SK-N-SH (cell line): Measurements from ENCODE around the gene CLSTN2. TPM values are rescaled to one million over a fixed set of nuclear protein-coding genes. Genes with fewer than 3 reads are reported as not detected.

ENCODE experiments used
- CTCF ChIA-PET: fragments of 300-600, 350-600 bp; formaldehyde crosslinking; extraction: SDS; loops from one replicate; lab custom pipeline; 2021; lab: Yijun Ruan, JAX
- POLR2A ChIA-PET: fragments of 350-600 bp; sonication (Branson Sonifier 250); formaldehyde crosslinking; extraction: SDS; loops from one replicate; lab custom pipeline; 2020; ENCODE audit warnings: antibody characterized with exemption, inconsistent platforms; lab: Yijun Ruan, JAX
- DNase-seq: peaks from one replicate; pipeline ENCODE4 v3.0.0; 2012
- H2AFZ ChIP-seq: fragments of 200-600 bp; sonication (generic); 2 replicates; pipeline ENCODE4 v1.8.1; 2016; ENCODE audit warnings: antibody characterized with exemption, mild to moderate bottlenecking, low read depth
- H3F3A ChIP-seq: fragments of 200-600 bp; sonication (generic); replicated peaks from 2 replicates; pipeline ENCODE3; 2016; ENCODE audit warnings: antibody characterized with exemption, mild to moderate bottlenecking; ENCODE audit not compliant: insufficient read depth
- H3K27ac ChIP-seq, 2 experiments: fragments of 200-500 bp in 1 of 2; fragments of 200-600 bp in 1 of 2; sonication (Bioruptor generic) in 1 of 2; sonication (generic), shearing (Covaris generic) in 1 of 2; 2 replicates each; pipeline versions ENCODE4 v1.5.1 to v1.6.1; 2014 to 2016; ENCODE audit warnings: low read depth in 2 of 2, inconsistent platforms in 1 of 2, low read length in 1 of 2, mild to moderate bottlenecking in 1 of 2, mixed read lengths in 1 of 2
- H3K27me3 ChIP-seq: fragments of 200-600 bp; sonication (generic), shearing (Covaris generic); 2 replicates; pipeline ENCODE4 v1.6.1; 2016; ENCODE audit warnings: mixed run types; ENCODE audit not compliant: insufficient read depth
- H3K36me3 ChIP-seq, 2 experiments: fragments of 200-500 bp in 1 of 2; fragments of 200-600 bp in 1 of 2; sonication (Bioruptor generic) in 1 of 2; sonication (generic) in 1 of 2; replicated peaks in 1 of 2; 2 replicates each; pipeline versions ENCODE3 to v1.5.1; 2014 to 2016; ENCODE audit warnings: low read length in 1 of 2, mild to moderate bottlenecking in 1 of 2; ENCODE audit not compliant: insufficient read depth in 2 of 2, control insufficient read depth in 1 of 2
- H3K4me1 ChIP-seq, 2 experiments: fragments of 200-500 bp in 1 of 2; fragments of 200-600 bp in 1 of 2; sonication (Bioruptor generic) in 1 of 2; sonication (generic), shearing (Covaris generic) in 1 of 2; 2 replicates each; pipeline versions ENCODE4 v1.5.1 to v1.6.1; 2014 to 2016; ENCODE audit warnings: low read depth in 1 of 2, low read length in 1 of 2, mixed run types in 1 of 2; ENCODE audit not compliant: insufficient read depth in 2 of 2, control insufficient read depth in 1 of 2
- H3K4me2 ChIP-seq: fragments of 200-600 bp; sonication (generic), shearing (Covaris generic); 2 replicates; pipeline ENCODE4 v1.6.1; 2017; ENCODE audit warnings: mixed run types
- H3K4me3 ChIP-seq, 2 experiments: fragments of 200-500 bp in 1 of 2; fragments of 200-600 bp in 1 of 2; sonication (Bioruptor generic) in 1 of 2; sonication (generic), shearing (Covaris generic) in 1 of 2; 2 replicates each; pipeline versions ENCODE4 v1.5.1 to v1.8.1; 2014 to 2016; ENCODE audit warnings: low read depth in 2 of 2, inconsistent platforms in 1 of 2, low read length in 1 of 2, mild to moderate bottlenecking in 1 of 2, mixed read lengths in 1 of 2, moderate library complexity in 1 of 2
- H3K79me2 ChIP-seq: fragments of 200-600 bp; sonication (generic); 2 replicates; pipeline ENCODE4 v1.8.1; 2017; ENCODE audit warnings: mild to moderate bottlenecking; ENCODE audit not compliant: insufficient read depth
- H3K9ac ChIP-seq: fragments of 200-600 bp; sonication (generic); 2 replicates; pipeline ENCODE4 v1.6.1; 2017; ENCODE audit warnings: mixed run types
- H3K9me2 ChIP-seq: fragments of 200-600 bp; sonication (generic); 2 replicates; pipeline ENCODE4 v1.6.1; 2017; ENCODE audit warnings: mixed run types
- H3K9me3 ChIP-seq: fragments of 200-600 bp; sonication (generic); 2 replicates; pipeline ENCODE4 v1.6.1; 2017; ENCODE audit warnings: mixed run types, mild to moderate bottlenecking, moderate library complexity
- H4K20me1 ChIP-seq: fragments of 200-600 bp; sonication (generic); 2 replicates; pipeline ENCODE4 v1.6.1; 2017; ENCODE audit warnings: mild to moderate bottlenecking, mixed run types; ENCODE audit not compliant: insufficient read depth
- CTCF ChIP-seq: fragments of 200-600 bp; sonication (generic); IDR thresholded peaks from 2 replicates; pipeline ENCODE4 v1.6.1; 2017; ENCODE audit warnings: antibody characterized with exemption, mild to moderate bottlenecking, moderate library complexity
- FOSL2 ChIP-seq: IDR thresholded peaks from 2 replicates; pipeline ENCODE4 v1.4.0; 2012; ENCODE audit warnings: low read depth, mild to moderate bottlenecking, moderate library complexity, borderline replicate concordance
- GATA2 ChIP-seq: sonication (generic); formaldehyde crosslinking; IDR thresholded peaks from 2 replicates; pipeline ENCODE4 v1.5.0; 2020; ENCODE audit warnings: mild to moderate bottlenecking, missing genetic modification reagents
- IRF3 ChIP-seq: fragments of 150-350 bp; IDR thresholded peaks from 2 replicates; pipeline ENCODE4 v1.6.1; 2016; ENCODE audit warnings: mild to moderate bottlenecking, low read depth, low read length
- JUND ChIP-seq: IDR thresholded peaks from 2 replicates; pipeline ENCODE4 v1.4.0; 2012
- MAX ChIP-seq: IDR thresholded peaks from 2 replicates; pipeline ENCODE4 v1.4.0; 2012; ENCODE audit warnings: low read depth
- MEF2A ChIP-seq: IDR thresholded peaks from 2 replicates; pipeline ENCODE4 v1.4.0; 2012; ENCODE audit warnings: low read depth, borderline replicate concordance
- MXI1 ChIP-seq: IDR thresholded peaks from 2 replicates; pipeline ENCODE4 v1.6.1; 2012; ENCODE audit warnings: mild to moderate bottlenecking, low read depth, low read length, improper control_type of control experiment
- NRF1 ChIP-seq: IDR thresholded peaks from 2 replicates; pipeline ENCODE4 v1.6.1; 2012; ENCODE audit warnings: low read depth, mild to moderate bottlenecking, low read length
- POLR2AphosphoS5 ChIP-seq: IDR thresholded peaks from 2 replicates; pipeline ENCODE4 v1.6.1; 2012; ENCODE audit warnings: low read depth, low read length
- RAD21 ChIP-seq: IDR thresholded peaks from 2 replicates; pipeline ENCODE4 v1.6.1; 2012; ENCODE audit warnings: mild to moderate bottlenecking, low read length
- REST ChIP-seq: IDR thresholded peaks from 2 replicates; pipeline ENCODE4 v1.6.1; 2012; ENCODE audit warnings: mild to moderate bottlenecking, low read depth, low read length, moderate library complexity
- RXRA ChIP-seq: IDR thresholded peaks from 2 replicates; pipeline ENCODE4 v1.4.0; 2012; ENCODE audit warnings: low read depth, mild to moderate bottlenecking, borderline replicate concordance
- TEAD4 ChIP-seq: IDR thresholded peaks from 2 replicates; pipeline ENCODE4 v1.4.0; 2012; ENCODE audit warnings: mild to moderate bottlenecking, borderline replicate concordance; ENCODE audit not compliant: insufficient read depth
- WGBS: methylation state at CpG from one replicate; pipeline ENCODE4 v1.1.6; 2017; ENCODE audit warnings: low lambda C conversion rate; 5-methylcytosine and 5-hydroxymethylcytosine counted together
- polyA plus RNA-seq, 3 experiments: library from polyadenylated mRNA; depleted of rRNA; stranded (reverse); fragments of >200 nt; gene quantifications; 2 replicates each; pipeline ENCODE4 v1.2.3, GENCODE V29; 2012

Gene CLSTN2
- polyA plus RNA-seq, 1 of the 3 experiments (the other 2 are of a cell fraction) = 0.02 TPM

GRCh38 chr3:140219291-140219690, 284.3 kb downstream of the CLSTN2 start:
- Histone ChIP-seq H3K79me2 (no peaks in the 10 kb centered on the region), H3K4me1 (no peaks in the 10 kb centered on the region), H3K9me3 (no peaks in the 10 kb centered on the region)
- 60% methylated on average over 11 of the region's 11 CpGs for WGBS
- no peak for TF ChIP-seq GATA2 (CRISPR knock-in tag)
- no peak for TF ChIP-seq NRF1
- no peak for TF ChIP-seq RXRA
- TF ChIP-seq REST = no peak
- TF ChIP-seq RAD21 = no peak
- TF ChIP-seq TEAD4 = no peak
- no peak for TF ChIP-seq POLR2AphosphoS5
- TF ChIP-seq, all 33 proteins: peak for 0
- no peak for DNase-seq
- H4K20me1 ChIP-seq = no peaks in the 10 kb centered on the region
- H3F3A ChIP-seq = no peaks in the 10 kb centered on the region
- H3K27ac ChIP-seq = no peak overlapping the region
- H3K36me3 ChIP-seq = no peaks in the 10 kb centered on the region
- no peaks in the 10 kb centered on the region for H3K9me2 ChIP-seq
- CTCF ChIA-PET = interaction anchor here (1.2 to 1.6 kb wide), 2 partner anchors 13 to 21 kb away, joined by 4 to 5 read pairs; no protein-coding TSS in a partner anchor
- no peak overlapping the region for H3K4me2 ChIP-seq
- no peak overlapping the region for H3K9ac ChIP-seq
- H3K4me3 ChIP-seq = no peak overlapping the region
- POLR2A ChIA-PET = no interaction called here
- H2AFZ ChIP-seq = no peak overlapping the region
- no peaks in the 10 kb centered on the region for H3K27me3 ChIP-seq

GRCh38 chr3:140219923-140220452, 285.0 kb downstream of the CLSTN2 start:
- no peak for DNase-seq
- 35% methylated on average over 2 of the region's 2 CpGs for WGBS
- Histone ChIP-seq H3K36me3 (no peaks in the 10 kb centered on the region), H3K9me2 (no peaks in the 10 kb centered on the region), H4K20me1 (no peaks in the 10 kb centered on the region), H3K4me1 (no peaks in the 10 kb centered on the region; a peak in 1 of 4 replicates), H3K9ac (no peak overlapping the region), H3K27me3 (no peaks in the 10 kb centered on the region), H3K27ac (no peak overlapping the region), H3K4me2 (no peak overlapping the region), H3K9me3 (no peaks in the 10 kb centered on the region), H3K4me3 (no peak overlapping the region), H3F3A (no peaks in the 10 kb centered on the region), H3K79me2 (no peaks in the 10 kb centered on the region), H2AFZ (no peak overlapping the region)
- TF ChIP-seq GATA2 (CRISPR knock-in tag) = no peak
- no peak for TF ChIP-seq MEF2A
- no peak for TF ChIP-seq MAX
- peak; percentile 19; the same call in 1 of the 2 replicates for TF ChIP-seq RAD21
- TF ChIP-seq JUND = no peak
- no peak for TF ChIP-seq CTCF
- TF ChIP-seq MXI1 = no peak
- TF ChIP-seq FOSL2 = no peak
- no peak for TF ChIP-seq IRF3
- ChIA-PET POLR2A (no interaction called here), CTCF (interaction anchor here (1.2 kb wide), 1 partner anchor 21 kb away, joined by 4 read pairs; no protein-coding TSS in a partner anchor)
